Fibroblast of villous mesenchyme (primary cell): ENCODE measurements around the gene POC5. TPM values are rescaled to one million over a fixed set of nuclear protein-coding genes. Genes with fewer than 3 reads are reported as not detected.

ENCODE experiments used
- DNase-seq: peaks from one replicate; pipeline ENCODE4 v3.0.0-alpha.2; 2010; ENCODE audit warnings: low read depth
- H3K4me3 ChIP-seq: 2 replicates; pipeline ENCODE4 v1.5.1; 2011; ENCODE audit warnings: low read depth, mild to moderate bottlenecking, low read length
- total RNA-seq: library from RNA; depleted of rRNA; stranded (reverse); fragments of >200 nt; gene quantifications from 2 replicates; pipeline ENCODE4 v1.2.3, GENCODE V29; 2012
- TF ChIP-seq, protein P1 (sequence below): IDR thresholded peaks from 2 replicates; pipeline ENCODE4 v1.5.1; 2012; ENCODE audit warnings: low read depth, mild to moderate bottlenecking, low read length; ENCODE audit not compliant: insufficient read depth

The POC5 gene
- total RNA-seq, 1 donor = 15.5 TPM

DNA sequence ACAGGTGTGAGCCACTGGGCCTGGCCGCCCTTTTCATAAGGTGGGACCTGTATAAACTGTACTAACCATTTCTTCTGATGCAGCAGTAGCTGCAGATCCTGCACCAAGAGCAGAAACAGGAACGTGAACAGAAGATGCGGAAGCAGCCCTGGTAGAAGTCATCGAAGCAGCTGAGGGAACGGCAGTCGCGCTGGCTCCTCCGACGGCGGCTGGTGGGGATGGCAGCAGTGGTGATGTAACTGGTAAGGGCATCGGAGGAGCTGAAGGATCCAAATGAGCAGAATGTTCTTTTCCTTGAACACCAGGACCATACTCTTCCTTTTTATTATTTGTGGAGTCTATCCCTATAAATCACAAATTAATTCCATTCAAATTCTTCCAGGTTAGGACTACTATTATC is 32.1 kb downstream of the POC5 start:
- DNase-seq = no peak
- H3K4me3 ChIP-seq = no peak overlapping the region
- TF ChIP-seq, protein P1, sequence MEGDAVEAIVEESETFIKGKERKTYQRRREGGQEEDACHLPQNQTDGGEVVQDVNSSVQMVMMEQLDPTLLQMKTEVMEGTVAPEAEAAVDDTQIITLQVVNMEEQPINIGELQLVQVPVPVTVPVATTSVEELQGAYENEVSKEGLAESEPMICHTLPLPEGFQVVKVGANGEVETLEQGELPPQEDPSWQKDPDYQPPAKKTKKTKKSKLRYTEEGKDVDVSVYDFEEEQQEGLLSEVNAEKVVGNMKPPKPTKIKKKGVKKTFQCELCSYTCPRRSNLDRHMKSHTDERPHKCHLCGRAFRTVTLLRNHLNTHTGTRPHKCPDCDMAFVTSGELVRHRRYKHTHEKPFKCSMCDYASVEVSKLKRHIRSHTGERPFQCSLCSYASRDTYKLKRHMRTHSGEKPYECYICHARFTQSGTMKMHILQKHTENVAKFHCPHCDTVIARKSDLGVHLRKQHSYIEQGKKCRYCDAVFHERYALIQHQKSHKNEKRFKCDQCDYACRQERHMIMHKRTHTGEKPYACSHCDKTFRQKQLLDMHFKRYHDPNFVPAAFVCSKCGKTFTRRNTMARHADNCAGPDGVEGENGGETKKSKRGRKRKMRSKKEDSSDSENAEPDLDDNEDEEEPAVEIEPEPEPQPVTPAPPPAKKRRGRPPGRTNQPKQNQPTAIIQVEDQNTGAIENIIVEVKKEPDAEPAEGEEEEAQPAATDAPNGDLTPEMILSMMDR = no peak

DNA sequence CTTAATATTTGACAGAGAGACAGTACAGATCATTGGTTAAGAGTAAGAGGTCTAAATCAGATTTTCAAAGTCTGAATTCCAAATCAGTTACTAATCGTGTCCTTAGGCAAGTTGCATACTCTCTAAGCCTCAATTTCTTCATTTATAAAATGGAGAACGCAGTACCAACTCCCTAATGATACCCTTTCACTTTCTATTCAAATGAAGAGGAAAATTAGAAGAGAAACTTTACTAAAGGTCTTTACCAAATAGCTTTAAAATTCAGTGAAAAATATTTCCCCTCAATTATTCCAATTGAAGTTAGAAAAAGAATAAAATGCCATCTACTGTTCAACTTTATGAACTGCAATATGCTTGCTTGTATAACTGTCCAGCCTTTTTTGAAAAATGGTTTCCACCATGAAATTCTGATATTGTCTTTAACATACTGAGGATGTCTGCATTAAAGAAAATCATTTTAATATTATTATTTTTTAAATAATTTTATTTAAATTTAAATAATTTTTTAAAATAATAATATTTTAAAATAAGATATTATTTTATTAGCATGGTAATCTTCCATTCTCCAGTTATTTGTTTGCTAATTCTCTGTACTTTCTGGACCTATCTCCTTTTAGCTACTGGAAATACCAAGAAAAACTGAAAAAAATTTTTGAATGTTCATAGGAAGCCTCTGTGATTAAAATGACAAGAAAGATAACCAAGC is 36.0 kb downstream of the POC5 start:
- peak overlapping the region; percentile 17 for H3K4me3 ChIP-seq
- peak; percentile 56 for DNase-seq
- TF ChIP-seq, protein P1 = peak; percentile 62

DNA sequence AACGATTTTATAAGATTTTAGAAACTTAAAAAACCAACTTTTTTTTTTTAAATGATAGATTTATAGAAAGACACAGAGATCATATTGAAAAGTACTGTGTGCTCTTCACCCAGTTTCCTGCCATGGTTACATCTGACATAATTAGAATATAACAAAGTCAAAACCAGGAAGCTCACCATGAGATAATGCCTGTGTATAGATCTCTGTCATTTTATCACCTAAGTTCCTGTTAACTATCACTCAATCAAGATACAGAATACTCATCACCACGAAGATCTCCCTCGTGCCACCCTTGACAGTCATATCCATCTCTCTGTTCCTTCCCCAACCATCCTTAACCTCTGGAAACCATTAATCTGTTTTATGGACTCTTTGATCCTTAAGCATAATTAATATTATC is 39.1 kb downstream of the POC5 start:
- H3K4me3 ChIP-seq = no peak overlapping the region
- DNase-seq = no peak
- TF ChIP-seq, protein P1 = no peak

DNA sequence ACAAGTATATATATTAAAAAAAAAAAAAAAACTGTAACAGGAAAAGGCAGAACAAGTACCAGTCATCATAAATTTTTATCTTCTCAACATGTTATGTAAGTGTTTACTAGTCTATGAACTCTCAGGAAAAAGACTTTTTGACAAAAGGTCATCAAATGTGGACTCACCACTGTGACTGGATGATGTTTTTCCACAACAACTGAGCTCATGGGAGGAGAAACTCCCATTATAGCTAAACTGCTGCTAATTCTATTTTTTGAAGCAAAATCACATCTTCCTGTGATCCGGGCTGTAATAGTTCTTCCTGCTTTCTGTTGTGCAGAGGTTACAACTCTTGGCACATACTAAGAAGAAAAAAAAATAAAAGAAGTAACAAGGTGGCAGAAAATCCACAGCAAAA is 39.6 kb downstream of the POC5 start:
- peak; percentile 32 for DNase-seq
- TF ChIP-seq, protein P1 = no peak
- no peak overlapping the region for H3K4me3 ChIP-seq

DNA sequence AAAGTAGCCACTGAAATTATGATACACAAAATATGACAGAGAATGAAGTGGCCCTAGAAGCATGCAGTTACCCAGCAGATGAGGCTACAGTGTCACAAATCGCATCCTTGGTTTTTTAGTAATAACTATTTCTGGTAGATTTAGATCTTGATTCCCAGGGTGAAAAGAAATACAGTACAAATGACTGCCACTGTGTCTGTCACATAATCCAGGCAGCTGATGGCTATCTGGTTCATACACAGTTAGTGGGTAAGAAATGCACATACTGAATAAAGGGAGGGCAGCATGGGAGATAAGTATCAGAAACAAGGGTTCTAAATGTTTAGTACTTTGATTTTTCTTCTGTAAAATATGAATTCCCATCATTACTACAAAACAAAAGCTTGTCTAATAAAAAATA is 41.5 kb downstream of the POC5 start:
- H3K4me3 ChIP-seq = no peak overlapping the region
- TF ChIP-seq, protein P1 = no peak
- DNase-seq = no peak

DNA sequence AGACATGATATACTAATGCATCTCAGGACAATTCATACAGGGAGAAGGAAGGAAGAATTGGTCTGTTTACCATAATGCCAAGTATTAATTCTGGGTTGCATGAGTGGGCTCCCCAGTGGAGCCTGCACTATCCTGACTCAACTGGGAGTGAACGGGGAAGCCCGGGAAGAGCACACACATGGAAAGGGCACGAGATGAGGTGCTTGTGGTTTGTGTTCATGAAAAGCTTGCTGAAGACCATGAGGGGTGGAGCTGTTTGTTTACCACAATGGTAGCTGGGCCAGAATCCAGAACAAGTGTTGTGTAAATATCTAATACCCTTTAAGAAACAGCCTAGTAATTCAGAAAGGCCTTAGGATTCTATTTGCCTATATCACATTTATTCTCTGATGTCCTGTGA is 44.6 kb downstream of the POC5 start:
- H3K4me3 ChIP-seq = no peak overlapping the region
- TF ChIP-seq, protein P1 = no peak
- peak; percentile 37 for DNase-seq

DNA sequence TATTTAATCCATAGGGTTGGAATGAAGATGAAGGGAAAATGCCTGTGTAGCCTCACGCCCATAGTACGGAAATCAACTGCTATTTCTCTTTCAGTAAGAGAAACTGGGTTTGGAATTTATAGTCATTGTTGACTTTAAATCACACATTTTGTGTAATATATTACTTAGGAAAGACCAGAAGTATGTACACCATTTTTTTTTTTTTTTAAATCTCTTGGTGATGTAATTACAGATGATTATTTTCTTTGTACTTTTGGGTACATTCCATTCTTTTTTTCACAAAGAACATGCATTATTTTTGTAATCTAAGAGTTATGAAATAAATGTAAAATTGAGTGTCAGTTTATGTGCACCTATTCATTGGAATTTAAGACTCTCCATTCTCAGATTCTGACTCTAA is 45.7 kb downstream of the POC5 start:
- TF ChIP-seq, protein P1 = no peak
- DNase-seq = peak; percentile 30
- H3K4me3 ChIP-seq = no peak overlapping the region
